Measurements from ENCODE around the gene APPBP2.
"Not testable (repeated sequence)": the region's sequence is repeated elsewhere in the genome, so short reads cannot be mapped to it uniquely, and the experiment has no call there.

Gene APPBP2

DNA sequence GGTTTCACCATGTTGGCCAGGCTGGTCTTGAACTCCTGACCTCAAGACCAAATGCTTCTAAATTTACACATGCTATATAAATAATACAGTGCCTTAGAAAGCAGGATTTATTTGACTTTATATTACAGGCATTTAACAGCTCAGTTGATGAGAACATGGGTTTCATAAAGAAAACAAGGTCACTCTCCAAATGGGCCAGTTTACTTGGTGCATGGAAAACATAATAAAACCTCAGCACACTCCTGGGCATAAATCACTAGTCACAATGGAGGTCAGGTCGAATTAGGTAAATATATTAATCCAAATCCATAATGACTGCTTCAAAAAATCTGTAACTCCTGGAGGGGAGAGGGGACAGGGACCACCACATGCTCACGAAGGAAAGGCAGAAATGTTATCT, 24.5 kb downstream of the APPBP2 start:
- no peak for DNase-seq (ENCODE audit: low read depth)
- no peak for TF ChIP-seq CTCF (IDR thresholded peaks at IDR 0.05; ENCODE audit: insufficient read depth, low read depth, low read length, missing control alignments)
- H3K4me3 ChIP-seq (ENCODE audit: low read depth, low read length) = no peak overlapping the region

DNA sequence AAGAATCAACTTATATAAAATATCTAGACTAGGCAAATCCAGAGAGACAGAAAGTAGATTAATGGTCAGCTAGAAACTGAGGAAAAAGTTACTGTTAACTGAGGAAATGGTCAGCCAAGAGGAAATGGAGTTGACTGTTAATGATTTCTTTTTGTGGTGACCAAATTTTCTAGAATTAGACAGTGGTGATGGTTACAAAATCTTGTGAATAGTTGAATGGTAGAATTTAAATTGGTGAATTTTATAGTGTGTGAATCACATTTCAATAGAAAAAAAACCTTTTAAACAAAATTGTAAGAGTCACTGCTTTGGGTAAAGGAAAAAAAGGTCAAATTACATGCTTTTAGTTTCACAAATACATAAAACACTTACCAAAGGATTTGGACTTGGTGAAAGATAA, 30.0 kb downstream of the APPBP2 start:
- TF ChIP-seq CTCF (IDR thresholded peaks at IDR 0.05; ENCODE audit: insufficient read depth, low read depth, low read length, missing control alignments) = no peak
- no peak overlapping the region for H3K4me3 ChIP-seq (ENCODE audit: low read depth, low read length)
- no peak for DNase-seq (ENCODE audit: low read depth)

DNA sequence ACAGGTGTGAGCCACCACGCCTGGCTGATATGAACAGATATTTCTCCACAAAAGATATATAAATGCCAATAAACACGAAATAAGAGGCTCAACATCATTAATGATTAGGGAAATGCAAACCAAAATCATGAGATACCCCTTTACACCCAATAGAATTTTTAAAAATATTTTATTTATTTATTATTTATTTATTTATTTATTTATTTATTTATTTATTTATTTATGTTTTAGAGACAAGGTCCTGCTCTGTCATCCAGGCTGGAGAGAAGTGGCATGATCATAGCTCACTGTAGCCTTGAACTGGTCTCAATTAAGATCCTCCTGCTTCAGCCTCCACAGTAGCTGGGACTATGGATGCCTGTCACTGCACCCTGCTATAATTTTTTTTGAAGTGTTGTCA, 30.8 kb downstream of the APPBP2 start:
- no peak overlapping the region for H3K4me3 ChIP-seq (ENCODE audit: low read depth, low read length)
- no peak for DNase-seq (ENCODE audit: low read depth)
- TF ChIP-seq CTCF (IDR thresholded peaks at IDR 0.05; ENCODE audit: insufficient read depth, low read depth, low read length, missing control alignments) = no peak

GRCh38 chr17:60493847-60494321, 32.2 kb downstream of the APPBP2 start:
- no peak overlapping the region for H3K4me3 ChIP-seq (ENCODE audit: low read depth, low read length)
- no peak for TF ChIP-seq CTCF (IDR thresholded peaks at IDR 0.05; ENCODE audit: insufficient read depth, low read depth, low read length, missing control alignments)
- no peak for DNase-seq (ENCODE audit: low read depth)

DNA sequence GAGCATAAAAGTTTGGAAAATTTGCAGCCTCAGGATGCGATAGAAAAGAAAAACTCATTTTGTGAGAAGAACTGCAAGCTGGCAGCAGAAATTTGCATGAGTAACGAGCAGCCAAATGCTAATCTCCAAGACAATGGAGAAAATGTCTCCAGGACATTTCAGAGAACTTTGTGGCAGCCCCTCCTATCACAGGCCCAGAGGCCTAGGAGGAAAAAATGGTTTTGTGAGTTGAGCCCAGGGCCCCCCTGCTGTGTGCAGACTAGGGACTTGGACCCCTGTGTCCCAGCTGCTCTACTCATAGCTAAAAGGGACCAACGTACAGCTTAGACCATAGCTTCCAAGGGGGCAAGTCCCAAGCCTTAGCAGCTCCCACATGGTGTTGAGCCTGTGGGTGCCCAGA, 34.3 kb downstream of the APPBP2 start:
- TF ChIP-seq CTCF (IDR thresholded peaks at IDR 0.05; ENCODE audit: insufficient read depth, low read depth, low read length, missing control alignments) = no peak
- DNase-seq (ENCODE audit: low read depth) = no peak
- H3K4me3 ChIP-seq (ENCODE audit: low read depth, low read length) = no peak overlapping the region

DNA sequence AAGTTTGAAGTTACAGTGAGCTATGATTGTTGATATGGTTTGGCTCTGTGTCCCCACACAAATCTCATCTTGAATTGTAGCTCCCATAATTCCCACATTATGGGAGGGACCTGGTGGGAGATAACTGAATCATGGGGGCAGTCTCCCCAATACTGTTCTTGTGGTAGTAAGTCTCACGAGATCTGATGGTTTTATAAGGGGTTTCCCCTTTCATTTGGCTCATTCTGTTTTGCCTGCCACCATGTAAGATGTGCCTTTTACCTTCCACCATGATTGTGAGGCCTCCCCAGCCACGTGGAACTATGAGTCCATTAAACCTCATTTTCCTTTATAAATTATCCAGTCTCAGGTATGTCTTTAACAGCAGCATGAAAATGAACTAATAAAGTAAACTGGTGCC, 35.4 kb downstream of the APPBP2 start:
- not testable (repeated sequence) for DNase-seq (ENCODE audit: low read depth); H3K4me3 ChIP-seq (ENCODE audit: low read depth, low read length)

GRCh38 chr17:60481604-60482003, 44.4 kb downstream of the APPBP2 start:
- DNase-seq (ENCODE audit: low read depth) = no peak
- H3K4me3 ChIP-seq (ENCODE audit: low read depth, low read length) = no peak overlapping the region
- no peak for TF ChIP-seq CTCF (IDR thresholded peaks at IDR 0.05; ENCODE audit: insufficient read depth, low read depth, low read length, missing control alignments)

Measured in GM12865 (cell line).